ENCODE data around the gene VAV2.

- TF ChIP-seq CTCF (IDR thresholded peaks at IDR 0.05) (no peak), EP300 (IDR thresholded peaks at IDR 0.05) (no peak)
These were observed 251.2 kb downstream of the VAV2 start for GRCh38 chr9:133740911-133741310.

All from tibial nerve (tissue), 4 donors.